HepG2 (cell line): ENCODE results near the gene FLYWCH1. TPM values are rescaled to one million over a fixed set of nuclear protein-coding genes. Genes with fewer than 3 reads are reported as not detected.

Source experiments
- CHD4 ChIP-seq: fragments of 200-600 bp; sonication (generic); IDR thresholded peaks from 2 replicates; pipeline ENCODE4 v1.7.0; 2017; ENCODE audit warnings: mild to moderate bottlenecking, low read length, borderline replicate concordance
- ERF ChIP-seq: IDR thresholded peaks from 2 replicates; pipeline ENCODE4 v1.6.1; 2018; ENCODE audit warnings: missing biosample characterization, missing genetic modification reagents
- IKZF4 ChIP-seq: sonication (generic); formaldehyde crosslinking; IDR thresholded peaks from 2 replicates; pipeline ENCODE4 v1.5.1; 2020; ENCODE audit warnings: borderline replicate concordance, mild to moderate bottlenecking, low read depth, missing genetic modification reagents; ENCODE audit errors: not compliant biosample characterization
- MLXIP ChIP-seq: sonication (generic); formaldehyde crosslinking; IDR thresholded peaks from 2 replicates; pipeline ENCODE4 v1.9.0; 2021; ENCODE audit warnings: missing genetic modification reagents, borderline replicate concordance
- PAWR ChIP-seq: sonication (generic); formaldehyde crosslinking; IDR thresholded peaks from 2 replicates; pipeline ENCODE4 v1.4.0; 2020; ENCODE audit warnings: missing genetic modification reagents, mild to moderate bottlenecking, borderline replicate concordance
- SAFB2 ChIP-seq: sonication (generic); formaldehyde crosslinking; IDR thresholded peaks from 2 replicates; pipeline ENCODE4 v1.5.1; 2020; ENCODE audit warnings: missing genetic modification reagents, low read depth, mild to moderate bottlenecking, borderline replicate concordance
- TAF1 ChIP-seq: sonication (generic); formaldehyde crosslinking; IDR thresholded peaks from 2 replicates; pipeline ENCODE4 v1.4.0; 2020; ENCODE audit warnings: missing genetic modification reagents
- ZMYM3 ChIP-seq: sonication (generic); formaldehyde crosslinking; IDR thresholded peaks from 2 replicates; pipeline ENCODE4 v1.5.1; 2020; ENCODE audit warnings: mild to moderate bottlenecking, missing genetic modification reagents
- ZNF24 ChIP-seq: fragments of 450-650 bp; IDR thresholded peaks from 2 replicates; pipeline ENCODE4 v1.6.1; 2017; ENCODE audit warnings: antibody characterized with exemption, mild to moderate bottlenecking
- ZNF430 ChIP-seq: sonication (generic); formaldehyde crosslinking; IDR thresholded peaks from 2 replicates; pipeline ENCODE4 v1.9.0; 2021; ENCODE audit warnings: mild to moderate bottlenecking, missing genetic modification reagents
- ZNF446 ChIP-seq: sonication (generic); formaldehyde crosslinking; IDR thresholded peaks from 2 replicates; pipeline ENCODE4 v1.5.0; 2020; ENCODE audit warnings: mild to moderate bottlenecking, missing genetic modification reagents
- polyA plus RNA-seq, 8 experiments: library from polyadenylated mRNA; depleted of rRNA in 3 of 8; stranded (reverse) in 7 of 8; unstranded in 1 of 8; fragments of >200 nt; fragmentation: Illumina TruSeq in 4 of 8; extraction: Trizol in 4 of 8; gene quantifications; 2 replicates each; pipeline versions ENCODE4 v1.2.1 to v1.2.3, GENCODE V29; 2011 to 2016; ENCODE audit warnings: low read depth in 4 of 8, missing spikeins in 1 of 8, mixed read lengths in 1 of 8; ENCODE audit not compliant: insufficient read depth in 1 of 8
- total RNA-seq, 5 experiments: library from RNA; depleted of rRNA; stranded (reverse); fragments of >200 nt; fragmentation: Illumina TruSeq; extraction: Trizol; gene quantifications; 2 replicates each; pipeline ENCODE4 v1.2.3, GENCODE V29; 2016; ENCODE audit warnings: low read depth in 1 of 5
- TF ChIP-seq, protein P1 (sequence below): sonication (generic); formaldehyde crosslinking; conservative IDR thresholded peaks from 2 replicates; pipeline ENCODE4 v1.4.0; 2020; ENCODE audit warnings: missing genetic modification reagents
- TF ChIP-seq, protein P2 (sequence below): sonication (generic); formaldehyde crosslinking; conservative IDR thresholded peaks from 2 replicates; pipeline ENCODE4 v1.8.0; 2022; ENCODE audit warnings: missing genetic modification reagents
- TF ChIP-seq, protein P3 (sequence below): sonication (generic); formaldehyde crosslinking; IDR thresholded peaks from 2 replicates; pipeline ENCODE4 v1.5.1; 2020; ENCODE audit warnings: missing genetic modification reagents, mild to moderate bottlenecking, borderline replicate concordance
- TF ChIP-seq, protein P4 (sequence below): IDR thresholded peaks from 2 replicates; pipeline ENCODE4 v1.6.1; 2012; ENCODE audit warnings: low read length, improper control_type of control experiment

FLYWCH1 gene
- total and polyA plus RNA-seq, 2 of the 13 experiments (the other 11 are each of a cell fraction or from before 2014, with no cell fraction given): 7.3 to 12.4 TPM

- TF ChIP-seq, protein P1, sequence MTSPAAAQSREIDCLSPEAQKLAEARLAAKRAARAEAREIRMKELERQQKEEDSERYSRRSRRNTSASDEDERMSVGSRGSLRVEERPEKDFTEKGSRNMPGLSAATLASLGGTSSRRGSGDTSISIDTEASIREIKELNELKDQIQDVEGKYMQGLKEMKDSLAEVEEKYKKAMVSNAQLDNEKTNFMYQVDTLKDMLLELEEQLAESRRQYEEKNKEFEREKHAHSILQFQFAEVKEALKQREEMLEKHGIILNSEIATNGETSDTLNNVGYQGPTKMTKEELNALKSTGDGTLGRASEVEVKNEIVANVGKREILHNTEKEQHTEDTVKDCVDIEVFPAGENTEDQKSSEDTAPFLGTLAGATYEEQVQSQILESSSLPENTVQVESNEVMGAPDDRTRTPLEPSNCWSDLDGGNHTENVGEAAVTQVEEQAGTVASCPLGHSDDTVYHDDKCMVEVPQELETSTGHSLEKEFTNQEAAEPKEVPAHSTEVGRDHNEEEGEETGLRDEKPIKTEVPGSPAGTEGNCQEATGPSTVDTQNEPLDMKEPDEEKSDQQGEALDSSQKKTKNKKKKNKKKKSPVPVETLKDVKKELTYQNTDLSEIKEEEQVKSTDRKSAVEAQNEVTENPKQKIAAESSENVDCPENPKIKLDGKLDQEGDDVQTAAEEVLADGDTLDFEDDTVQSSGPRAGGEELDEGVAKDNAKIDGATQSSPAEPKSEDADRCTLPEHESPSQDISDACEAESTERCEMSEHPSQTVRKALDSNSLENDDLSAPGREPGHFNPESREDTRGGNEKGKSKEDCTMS: no peak
- TF ChIP-seq PAWR (peak; percentile 64; the same call in 1 of the 2 replicates), TAF1 (CRISPR knock-in tag) (peak; percentile 91), SAFB2 (CRISPR knock-in tag) (peak; percentile 33; the same call in 1 of the 2 replicates), MLXIP (no peak), CHD4 (no peak), ERF (no peak; the same call in 1 of the 2 replicates), IKZF4 (CRISPR knock-in tag) (peak; percentile 67), ZNF446 (CRISPR knock-in tag) (no peak; the same call in 1 of the 2 replicates), ZNF24 (no peak), ZNF430 (CRISPR knock-in tag) (no peak), ZMYM3 (CRISPR knock-in tag) (no peak)
- TF ChIP-seq, protein P2, sequence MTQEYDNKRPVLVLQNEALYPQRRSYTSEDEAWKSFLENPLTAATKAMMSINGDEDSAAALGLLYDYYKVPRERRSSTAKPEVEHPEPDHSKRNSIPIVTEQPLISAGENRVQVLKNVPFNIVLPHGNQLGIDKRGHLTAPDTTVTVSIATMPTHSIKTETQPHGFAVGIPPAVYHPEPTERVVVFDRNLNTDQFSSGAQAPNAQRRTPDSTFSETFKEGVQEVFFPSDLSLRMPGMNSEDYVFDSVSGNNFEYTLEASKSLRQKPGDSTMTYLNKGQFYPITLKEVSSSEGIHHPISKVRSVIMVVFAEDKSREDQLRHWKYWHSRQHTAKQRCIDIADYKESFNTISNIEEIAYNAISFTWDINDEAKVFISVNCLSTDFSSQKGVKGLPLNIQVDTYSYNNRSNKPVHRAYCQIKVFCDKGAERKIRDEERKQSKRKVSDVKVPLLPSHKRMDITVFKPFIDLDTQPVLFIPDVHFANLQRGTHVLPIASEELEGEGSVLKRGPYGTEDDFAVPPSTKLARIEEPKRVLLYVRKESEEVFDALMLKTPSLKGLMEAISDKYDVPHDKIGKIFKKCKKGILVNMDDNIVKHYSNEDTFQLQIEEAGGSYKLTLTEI (CRISPR knock-in tag): no peak
- TF ChIP-seq, protein P3, sequence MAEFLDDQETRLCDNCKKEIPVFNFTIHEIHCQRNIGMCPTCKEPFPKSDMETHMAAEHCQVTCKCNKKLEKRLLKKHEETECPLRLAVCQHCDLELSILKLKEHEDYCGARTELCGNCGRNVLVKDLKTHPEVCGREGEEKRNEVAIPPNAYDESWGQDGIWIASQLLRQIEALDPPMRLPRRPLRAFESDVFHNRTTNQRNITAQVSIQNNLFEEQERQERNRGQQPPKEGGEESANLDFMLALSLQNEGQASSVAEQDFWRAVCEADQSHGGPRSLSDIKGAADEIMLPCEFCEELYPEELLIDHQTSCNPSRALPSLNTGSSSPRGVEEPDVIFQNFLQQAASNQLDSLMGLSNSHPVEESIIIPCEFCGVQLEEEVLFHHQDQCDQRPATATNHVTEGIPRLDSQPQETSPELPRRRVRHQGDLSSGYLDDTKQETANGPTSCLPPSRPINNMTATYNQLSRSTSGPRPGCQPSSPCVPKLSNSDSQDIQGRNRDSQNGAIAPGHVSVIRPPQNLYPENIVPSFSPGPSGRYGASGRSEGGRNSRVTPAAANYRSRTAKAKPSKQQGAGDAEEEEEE (CRISPR knock-in tag): no peak
- TF ChIP-seq, protein P4, sequence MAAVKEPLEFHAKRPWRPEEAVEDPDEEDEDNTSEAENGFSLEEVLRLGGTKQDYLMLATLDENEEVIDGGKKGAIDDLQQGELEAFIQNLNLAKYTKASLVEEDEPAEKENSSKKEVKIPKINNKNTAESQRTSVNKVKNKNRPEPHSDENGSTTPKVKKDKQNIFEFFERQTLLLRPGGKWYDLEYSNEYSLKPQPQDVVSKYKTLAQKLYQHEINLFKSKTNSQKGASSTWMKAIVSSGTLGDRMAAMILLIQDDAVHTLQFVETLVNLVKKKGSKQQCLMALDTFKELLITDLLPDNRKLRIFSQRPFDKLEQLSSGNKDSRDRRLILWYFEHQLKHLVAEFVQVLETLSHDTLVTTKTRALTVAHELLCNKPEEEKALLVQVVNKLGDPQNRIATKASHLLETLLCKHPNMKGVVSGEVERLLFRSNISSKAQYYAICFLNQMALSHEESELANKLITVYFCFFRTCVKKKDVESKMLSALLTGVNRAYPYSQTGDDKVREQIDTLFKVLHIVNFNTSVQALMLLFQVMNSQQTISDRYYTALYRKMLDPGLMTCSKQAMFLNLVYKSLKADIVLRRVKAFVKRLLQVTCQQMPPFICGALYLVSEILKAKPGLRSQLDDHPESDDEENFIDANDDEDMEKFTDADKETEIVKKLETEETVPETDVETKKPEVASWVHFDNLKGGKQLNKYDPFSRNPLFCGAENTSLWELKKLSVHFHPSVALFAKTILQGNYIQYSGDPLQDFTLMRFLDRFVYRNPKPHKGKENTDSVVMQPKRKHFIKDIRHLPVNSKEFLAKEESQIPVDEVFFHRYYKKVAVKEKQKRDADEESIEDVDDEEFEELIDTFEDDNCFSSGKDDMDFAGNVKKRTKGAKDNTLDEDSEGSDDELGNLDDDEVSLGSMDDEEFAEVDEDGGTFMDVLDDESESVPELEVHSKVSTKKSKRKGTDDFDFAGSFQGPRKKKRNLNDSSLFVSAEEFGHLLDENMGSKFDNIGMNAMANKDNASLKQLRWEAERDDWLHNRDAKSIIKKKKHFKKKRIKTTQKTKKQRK: no peak
Observed at GRCh38 chr16:2980227-2981176, 68.8 kb downstream of the FLYWCH1 start, which contains the start of gene PKMYT1 (continued).
